ENCODE results near the gene PGM1. TPM values are rescaled to one million over a fixed set of nuclear protein-coding genes. Genes with fewer than 3 reads are reported as not detected.

PGM1 gene
- polyA plus RNA-seq, 1 of the 3 experiments (the other 2 are of a cell fraction) = 20.7 TPM

DNA sequence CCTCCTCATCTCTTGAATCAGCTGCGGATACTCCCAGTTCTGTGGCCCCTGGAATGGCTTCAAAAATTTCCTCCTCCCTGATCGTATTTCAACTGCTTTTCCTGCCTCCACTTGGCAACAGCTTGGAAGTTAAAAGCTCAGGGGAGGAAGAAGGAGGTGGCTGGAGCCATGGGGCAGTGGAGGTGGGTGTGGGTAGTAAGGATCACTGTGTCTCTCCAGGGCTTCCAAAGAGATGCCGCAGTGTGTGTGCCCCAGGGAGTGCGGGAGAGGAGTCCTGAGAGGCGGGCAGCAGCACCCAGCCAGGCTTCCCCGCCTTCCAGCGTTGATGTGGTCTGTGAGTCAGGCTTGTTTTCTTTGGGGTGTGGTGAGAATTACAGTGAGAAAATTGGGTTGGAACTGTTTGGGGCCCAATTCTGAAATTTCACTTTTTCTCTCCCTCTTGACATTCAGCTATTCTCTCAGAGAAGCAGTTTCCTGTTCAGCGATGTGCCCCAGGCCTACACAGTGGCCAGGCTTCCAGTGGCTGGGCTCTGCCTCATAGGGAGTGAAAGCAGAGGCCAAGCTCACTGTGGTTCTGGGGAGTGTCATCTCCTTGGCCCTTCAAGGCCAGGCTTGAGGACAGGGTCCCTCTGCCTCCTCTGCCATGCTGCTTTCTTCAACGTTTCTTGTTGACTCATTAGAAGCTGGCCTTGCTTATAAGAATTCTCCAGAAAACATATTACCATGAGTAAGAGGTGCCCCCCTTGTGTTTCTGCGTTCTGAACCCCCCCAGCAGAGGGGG lies 69.0 kb downstream of the PGM1 start:
- Histone ChIP-seq H3F3A (replicated peaks; ENCODE audit: insufficient read depth) (no peaks in the 10 kb centered on the region), H3K36me3 (replicated peaks in 1 of 2; ENCODE audit: control insufficient read depth in 1 of 2, insufficient read depth in 2 of 2, low read length in 1 of 2) (peaks cover 0 to 3% of the 10 kb centered on the region in 2 experiments), H3K79me2 (ENCODE audit: insufficient read depth) (no peaks in the 10 kb centered on the region), H3K9me3 (no peaks in the 10 kb centered on the region), H2AFZ (ENCODE audit: low read depth) (no peak overlapping the region), H4K20me1 (ENCODE audit: insufficient read depth) (no peaks in the 10 kb centered on the region), H3K4me2 (peak overlapping the region; percentile 42; the same call in 1 of the 2 replicates), H3K4me3 (ENCODE audit: low read depth in 2 of 2, low read length in 1 of 2) (no peak overlapping the region), H3K9ac (no peak overlapping the region), H3K27me3 (ENCODE audit: insufficient read depth) (no peaks in the 10 kb centered on the region), H3K9me2 (no peaks in the 10 kb centered on the region), H3K27ac (ENCODE audit: low read depth in 2 of 2, low read length in 1 of 2) (peak overlapping the region; percentile 33 to 64; a peak in 3 of 4 replicates), H3K4me1 (ENCODE audit: control insufficient read depth in 1 of 2, insufficient read depth in 2 of 2, low read depth in 1 of 2, low read length in 1 of 2) (peaks cover 0 to 19% of the 10 kb centered on the region in 2 experiments; a peak in 2 of 4 replicates)
- no peak for DNase-seq
- ChIA-PET CTCF (interaction anchor here (0.5 to 1.2 kb wide), 4 partner anchors 12 to 584 kb away, joined by 3 to 4 read pairs (median 3); no protein-coding TSS in a partner anchor), POLR2A (no interaction called here)
- 55% methylated on average over 10 of the region's 10 CpGs for WGBS (ENCODE audit: low lambda C conversion rate)
- TF ChIP-seq ELF1 (IDR thresholded peaks at IDR 0.05) = no peak
- no peak for TF ChIP-seq FOXM1 (IDR thresholded peaks at IDR 0.05; ENCODE audit: low read depth)
- TF ChIP-seq EP300 (IDR thresholded peaks at IDR 0.05; ENCODE audit: borderline replicate concordance in 1 of 2, low read depth in 1 of 2, low read length in 1 of 2) = peak in 1 of 2 experiments; percentile 30; a peak in 1 of 4 replicates
- peak; percentile 71 for TF ChIP-seq NFIC (IDR thresholded peaks at IDR 0.05; ENCODE audit: borderline replicate concordance)
- TF ChIP-seq IRF3 (IDR thresholded peaks at IDR 0.05; ENCODE audit: low read depth, low read length) = no peak
- TF ChIP-seq RAD21 (IDR thresholded peaks at IDR 0.05; ENCODE audit: low read length) = no peak
- TF ChIP-seq FOSL2 (IDR thresholded peaks at IDR 0.05; ENCODE audit: borderline replicate concordance, low read depth) = no peak
- TF ChIP-seq MAX (IDR thresholded peaks at IDR 0.05; ENCODE audit: low read depth) = 0 out of 2 replicates have a peak, but pooled peaks have one; percentile 28
- 0 out of 2 replicates have a peak, but pooled peaks have one; percentile 22 for TF ChIP-seq TEAD4 (IDR thresholded peaks at IDR 0.05; ENCODE audit: borderline replicate concordance, insufficient read depth)
- peak; percentile 26; the same call in 1 of the 2 replicates for TF ChIP-seq TCF12 (IDR thresholded peaks at IDR 0.05)
- TF ChIP-seq, protein P1, sequence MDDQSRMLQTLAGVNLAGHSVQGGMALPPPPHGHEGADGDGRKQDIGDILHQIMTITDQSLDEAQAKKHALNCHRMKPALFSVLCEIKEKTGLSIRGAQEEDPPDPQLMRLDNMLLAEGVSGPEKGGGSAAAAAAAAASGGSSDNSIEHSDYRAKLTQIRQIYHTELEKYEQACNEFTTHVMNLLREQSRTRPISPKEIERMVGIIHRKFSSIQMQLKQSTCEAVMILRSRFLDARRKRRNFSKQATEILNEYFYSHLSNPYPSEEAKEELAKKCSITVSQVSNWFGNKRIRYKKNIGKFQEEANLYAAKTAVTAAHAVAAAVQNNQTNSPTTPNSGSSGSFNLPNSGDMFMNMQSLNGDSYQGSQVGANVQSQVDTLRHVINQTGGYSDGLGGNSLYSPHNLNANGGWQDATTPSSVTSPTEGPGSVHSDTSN (IDR thresholded peaks at IDR 0.05) = peak; percentile 11; the same call in 1 of the 2 replicates
- TF ChIP-seq CHD2 (IDR thresholded peaks at IDR 0.05; ENCODE audit: low read length, partially characterized antibody) = no peak

DNA sequence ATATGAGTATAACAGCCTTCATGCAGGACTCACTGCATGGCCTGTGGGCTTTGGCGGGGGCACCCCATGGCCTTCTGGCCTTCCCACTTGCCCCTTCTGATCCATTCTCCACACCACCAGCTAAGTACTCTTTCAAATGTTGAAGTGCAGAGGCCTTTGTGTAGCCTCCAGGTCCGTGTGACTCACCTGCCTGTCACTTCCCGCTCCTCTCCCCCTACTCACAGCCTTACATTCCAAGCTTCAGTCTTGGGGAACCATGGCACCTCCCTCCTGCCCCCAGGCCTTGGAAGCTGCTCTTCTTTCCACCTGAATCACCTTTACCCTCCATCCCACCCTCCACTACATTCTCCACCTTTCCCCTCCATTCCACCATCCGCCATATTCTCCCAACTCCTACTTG lies 69.6 kb downstream of the PGM1 start:
- no peak for DNase-seq
- Histone ChIP-seq H3K9me2 (no peaks in the 10 kb centered on the region), H3K27ac (ENCODE audit: low read depth in 2 of 2, low read length in 1 of 2) (peak overlapping the region; percentile 33 to 64; a peak in 2 of 4 replicates), H3K27me3 (ENCODE audit: insufficient read depth) (no peaks in the 10 kb centered on the region), H2AFZ (ENCODE audit: low read depth) (no peak overlapping the region), H3K4me2 (peak overlapping the region; percentile 42; the same call in 1 of the 2 replicates), H3K9ac (no peak overlapping the region), H3F3A (replicated peaks; ENCODE audit: insufficient read depth) (no peaks in the 10 kb centered on the region), H3K36me3 (replicated peaks in 1 of 2; ENCODE audit: control insufficient read depth in 1 of 2, insufficient read depth in 2 of 2, low read length in 1 of 2) (peaks cover 0 to 3% of the 10 kb centered on the region in 2 experiments), H3K4me3 (ENCODE audit: low read depth in 2 of 2, low read length in 1 of 2) (no peak overlapping the region), H3K9me3 (no peaks in the 10 kb centered on the region), H4K20me1 (ENCODE audit: insufficient read depth) (no peaks in the 10 kb centered on the region), H3K4me1 (ENCODE audit: control insufficient read depth in 1 of 2, insufficient read depth in 2 of 2, low read depth in 1 of 2, low read length in 1 of 2) (peaks cover 0 to 19% of the 10 kb centered on the region in 2 experiments; a peak in 2 of 4 replicates), H3K79me2 (ENCODE audit: insufficient read depth) (no peaks in the 10 kb centered on the region)
- no peak for TF ChIP-seq YY1 (IDR thresholded peaks at IDR 0.05; ENCODE audit: low read depth)
- no peak for TF ChIP-seq CTCF (IDR thresholded peaks at IDR 0.05)
- TF ChIP-seq FOSL2 (IDR thresholded peaks at IDR 0.05; ENCODE audit: borderline replicate concordance, low read depth) = peak; percentile 38; the same call in 1 of the 2 replicates
- POLR2A ChIA-PET = no interaction called here
- CTCF ChIA-PET = interaction anchor here (0.7 to 1.5 kb wide), 3 partner anchors 12 to 583 kb away, joined by 3 to 4 read pairs (median 3); no protein-coding TSS in a partner anchor
- 83% methylated on average over 4 of the region's 4 CpGs for WGBS (ENCODE audit: low lambda C conversion rate)
